NOMO-1 (cell line): ENCODE measurements around the gene CAMTA1.
"Not testable (repeated sequence)": the region's sequence is repeated elsewhere in the genome, so short reads cannot be mapped to it uniquely, and the experiment has no call there.

ENCODE experiments used
- DNase-seq, 2 experiments: peaks; one replicate each; lab custom pipeline; 2025; ENCODE audit not compliant: unreplicated experiment in 2 of 2; lab: John Stamatoyannopoulos, UW

CAMTA1 gene

DNA sequence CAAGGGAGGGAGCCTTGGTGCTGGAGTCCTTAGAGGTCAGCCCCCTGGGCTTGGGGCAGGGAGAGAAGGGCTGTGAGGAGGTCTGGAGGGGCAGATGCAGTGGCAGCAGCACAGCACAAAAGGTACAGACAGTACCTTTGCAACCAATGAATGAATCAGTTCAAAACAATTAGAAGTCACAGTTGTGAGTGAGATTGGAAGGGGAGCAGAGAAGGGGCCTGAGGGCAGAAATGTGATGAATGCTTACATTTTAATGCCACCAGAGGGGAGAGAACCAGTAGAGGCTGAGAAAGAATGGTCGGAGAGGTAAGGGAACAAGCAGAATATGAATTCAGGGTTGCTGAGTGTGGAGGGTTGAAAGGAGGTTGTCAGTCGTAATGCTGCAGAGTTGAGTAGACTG is 24.2 kb downstream of the CAMTA1 start:
- no peak for DNase-seq

DNA sequence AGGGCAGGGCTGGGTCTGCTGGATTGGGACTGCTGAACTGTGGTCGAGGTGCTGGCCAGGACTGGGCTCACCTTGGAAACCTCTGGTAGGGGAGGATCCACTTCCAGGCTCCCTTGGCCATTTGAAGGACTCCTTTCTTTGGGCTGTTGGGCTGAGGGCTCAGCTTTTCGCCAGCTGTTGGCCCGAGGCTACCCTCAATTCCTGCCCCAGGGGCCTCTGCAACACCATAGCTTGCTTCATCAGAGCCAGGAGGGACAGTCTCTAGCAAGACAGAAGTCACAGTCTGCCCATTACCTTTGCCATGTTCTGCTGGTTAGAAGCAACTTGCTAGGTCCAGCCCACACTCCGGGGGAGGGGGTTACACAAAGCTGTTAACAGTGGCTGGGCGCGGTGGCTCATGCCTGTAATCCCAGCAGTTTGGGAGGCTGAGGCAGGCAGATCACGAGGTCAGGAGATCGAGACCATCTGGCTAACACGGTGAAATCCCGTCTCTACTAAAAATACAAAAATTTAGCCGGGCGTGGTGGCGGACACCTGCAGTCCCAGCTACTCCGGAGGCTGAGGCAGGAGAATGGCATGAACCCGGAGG is 25.0 kb downstream of the CAMTA1 start:
- DNase-seq: not testable (repeated sequence)

DNA sequence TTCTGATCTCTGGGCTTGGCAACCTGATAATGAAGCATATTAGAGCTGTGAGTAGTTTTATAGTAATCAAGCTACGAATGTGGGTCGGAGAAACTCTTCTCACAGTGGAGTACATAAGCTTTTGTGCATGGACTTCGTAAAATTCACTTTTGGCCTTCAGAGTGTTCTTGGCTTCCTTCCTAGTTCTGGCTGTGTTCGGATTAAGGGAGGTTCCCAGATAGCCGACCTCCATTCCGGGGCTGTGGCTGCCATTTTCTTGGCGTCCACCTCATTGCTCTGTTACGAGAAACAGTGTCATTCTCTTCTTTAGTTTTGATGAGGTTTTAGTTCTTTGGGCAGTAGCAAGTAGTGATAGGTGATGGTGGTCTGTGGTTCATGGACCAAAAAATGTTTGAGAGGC is 26.3 kb downstream of the CAMTA1 start:
- DNase-seq: no peak

DNA sequence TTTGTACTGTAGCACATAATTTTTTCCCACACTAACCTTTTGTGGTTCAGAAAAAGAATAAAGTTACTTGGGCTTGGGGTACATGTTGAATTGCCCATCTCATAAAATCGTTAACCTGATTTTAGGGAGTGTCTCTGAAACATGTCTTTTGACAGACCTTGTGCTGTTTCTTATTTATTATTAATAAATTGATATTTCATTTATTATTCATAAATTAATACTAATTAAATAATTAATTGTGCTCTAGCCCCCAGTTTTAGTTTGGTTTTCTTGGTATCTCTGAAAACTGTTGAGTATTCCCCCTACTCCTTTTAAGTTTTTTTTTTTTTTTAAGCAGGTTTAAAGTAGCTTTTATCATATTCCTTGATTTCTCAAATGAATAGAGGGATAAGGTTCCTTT is 27.9 kb downstream of the CAMTA1 start:
- DNase-seq: no peak

DNA sequence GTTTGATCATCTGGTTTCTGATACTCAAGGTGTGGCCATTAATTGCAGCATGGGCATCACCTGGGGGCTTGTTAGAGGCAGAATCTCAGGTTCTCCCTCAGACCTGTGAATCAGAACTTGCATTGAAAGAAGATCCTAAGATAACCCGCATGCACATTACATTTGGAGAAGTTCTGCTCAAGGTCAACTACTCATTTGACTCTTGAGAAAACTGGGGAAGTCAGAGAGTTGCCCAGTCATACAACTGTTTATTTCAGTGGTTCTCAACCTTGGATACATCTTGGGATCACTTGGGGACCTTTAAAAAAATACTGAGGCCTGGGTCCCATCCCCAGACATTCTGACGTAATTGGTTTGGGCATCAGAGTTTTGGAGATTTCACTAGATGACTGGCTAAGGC is 30.5 kb downstream of the CAMTA1 start:
- DNase-seq: no peak

DNA sequence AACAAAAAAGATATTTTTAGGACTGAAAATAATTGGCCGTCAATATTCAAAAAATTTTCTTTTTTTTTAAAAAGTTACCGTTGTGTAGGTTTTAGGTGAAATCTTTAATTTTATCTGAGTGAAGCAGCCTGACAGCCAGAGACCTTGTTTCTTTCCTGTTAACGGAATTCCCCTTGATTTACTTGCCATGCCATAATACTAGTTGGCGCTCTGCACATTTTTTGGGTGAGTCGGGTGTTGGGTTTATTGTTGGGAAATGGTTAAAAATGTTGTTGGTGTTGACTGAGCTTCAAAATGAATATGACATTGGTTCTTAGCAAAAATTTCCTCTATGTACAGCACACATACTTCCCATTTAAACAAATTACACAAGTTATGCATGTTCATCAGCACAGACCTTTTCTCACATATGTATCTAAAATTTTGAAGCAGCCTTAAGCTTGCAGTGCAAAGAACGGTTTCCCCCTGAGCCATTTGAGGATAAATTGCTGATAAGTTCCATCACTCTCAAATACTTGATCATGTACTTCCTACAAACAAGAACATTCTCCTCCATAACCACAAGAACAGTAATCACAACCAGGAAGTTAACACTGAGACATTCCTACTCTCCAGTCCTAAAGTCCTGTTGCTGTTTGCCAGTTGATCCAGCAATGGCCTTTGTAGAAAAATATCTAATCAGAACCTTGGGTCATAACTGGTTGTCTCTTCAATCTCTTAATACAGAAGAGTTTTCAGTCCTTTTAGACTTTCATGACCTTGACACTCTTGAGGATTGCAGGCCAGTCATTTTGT is 34.2 kb downstream of the CAMTA1 start:
- no peak for DNase-seq

DNA sequence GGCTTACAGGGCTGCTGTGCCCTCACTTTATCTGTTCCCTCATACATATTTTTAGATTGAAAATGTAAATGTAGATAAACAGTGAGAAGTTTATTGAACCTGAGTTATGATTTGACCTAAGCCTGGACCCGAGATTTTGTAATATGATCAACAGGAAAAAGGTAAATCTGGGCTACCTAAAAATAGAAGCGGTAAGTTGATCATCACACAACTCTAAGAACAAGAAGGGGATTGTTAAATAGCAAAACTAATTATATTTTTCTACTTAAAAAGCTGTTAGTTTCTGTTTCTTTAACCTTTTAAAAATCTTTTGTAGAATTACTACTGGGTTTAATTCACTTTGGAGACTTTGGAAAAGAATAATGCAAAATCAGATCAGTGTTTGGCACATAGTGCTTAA is 35.6 kb downstream of the CAMTA1 start:
- no peak for DNase-seq

DNA sequence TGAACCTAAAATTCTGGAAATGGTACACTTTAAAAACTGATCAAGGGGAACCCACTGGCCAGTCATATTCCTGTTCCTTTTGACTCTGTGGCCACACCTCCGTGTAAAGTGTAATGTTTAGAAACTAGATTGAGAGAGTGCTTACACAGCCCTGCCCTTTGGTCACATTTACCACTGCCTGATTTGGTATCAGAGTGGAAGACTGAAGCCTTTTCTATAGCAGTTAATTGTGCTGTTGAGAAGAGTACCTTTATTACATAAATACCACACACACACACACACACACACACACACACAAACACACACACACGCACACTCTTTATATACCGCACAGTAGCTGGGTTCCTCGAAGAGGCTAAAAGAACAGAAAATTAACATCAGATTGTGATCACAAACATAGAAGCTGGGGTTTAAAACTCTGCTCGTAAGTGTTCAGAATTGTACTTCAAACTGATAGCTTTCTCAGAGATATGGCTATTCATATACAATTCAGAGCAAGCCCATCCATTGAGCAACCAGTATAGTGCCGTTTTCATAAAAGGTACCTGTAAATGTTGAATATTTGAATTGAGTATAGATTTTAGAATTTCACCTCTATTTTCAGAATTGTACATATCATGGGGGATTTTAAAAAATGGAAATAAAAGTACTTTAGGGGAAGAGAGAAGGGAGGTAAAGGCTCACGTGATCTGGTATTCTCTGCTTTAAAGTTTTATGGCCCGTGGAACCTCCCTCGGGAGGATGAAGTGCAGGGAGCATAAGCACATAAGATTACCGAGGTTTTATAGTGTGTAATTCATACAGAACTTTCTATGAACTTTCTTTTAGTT is 37.5 kb downstream of the CAMTA1 start:
- DNase-seq: no peak

DNA sequence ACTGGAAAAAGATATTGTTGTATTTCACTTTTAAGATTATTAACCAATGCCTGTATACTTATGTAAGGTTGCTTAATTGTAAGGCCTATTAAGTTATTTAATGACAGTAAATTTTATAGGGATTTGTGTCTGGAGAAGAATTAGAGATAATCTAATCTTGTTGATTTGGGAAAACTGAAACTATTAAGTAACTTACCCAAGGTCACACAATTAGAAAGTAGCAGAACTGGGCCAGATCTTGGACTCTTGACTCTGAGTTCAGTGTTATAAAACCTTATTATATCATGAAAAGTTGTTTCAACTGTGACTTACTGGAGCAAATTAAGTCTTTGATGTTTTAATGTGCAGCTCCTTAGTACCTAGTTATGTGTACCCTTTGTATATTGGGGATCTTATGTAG is 38.5 kb downstream of the CAMTA1 start:
- no peak for DNase-seq

DNA sequence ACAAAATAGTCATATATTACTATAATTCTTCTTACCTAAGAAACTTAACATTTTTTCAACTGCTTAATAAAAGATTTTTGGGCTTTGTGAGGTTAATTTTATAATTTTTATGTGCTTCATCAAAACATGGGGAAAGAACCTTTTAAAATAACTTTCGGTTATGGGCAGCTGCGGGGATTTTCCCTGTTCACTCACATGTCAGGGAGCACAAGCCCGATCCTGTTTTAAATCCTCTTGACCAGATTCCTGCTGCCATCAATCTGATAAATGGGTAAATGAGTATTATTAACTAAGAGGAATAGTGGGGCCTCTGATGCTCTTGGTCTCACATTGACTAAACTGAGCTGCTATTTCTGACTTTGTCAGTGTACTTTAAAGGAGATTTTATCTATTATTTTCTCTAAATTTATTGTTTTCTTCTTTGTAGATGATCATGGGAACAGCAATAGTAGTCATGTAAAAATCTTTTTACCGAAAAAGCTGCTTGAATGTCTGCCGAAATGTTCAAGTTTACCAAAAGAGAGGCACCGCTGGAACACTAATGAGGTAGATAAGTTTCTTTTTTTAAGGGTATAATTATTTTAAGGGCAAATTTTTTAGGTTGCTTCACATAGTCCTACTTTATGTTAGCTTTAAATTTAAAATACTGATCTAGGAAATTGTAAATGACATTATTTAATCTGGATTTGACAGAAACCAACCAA is 39.6 kb downstream of the CAMTA1 start:
- no peak for DNase-seq

DNA sequence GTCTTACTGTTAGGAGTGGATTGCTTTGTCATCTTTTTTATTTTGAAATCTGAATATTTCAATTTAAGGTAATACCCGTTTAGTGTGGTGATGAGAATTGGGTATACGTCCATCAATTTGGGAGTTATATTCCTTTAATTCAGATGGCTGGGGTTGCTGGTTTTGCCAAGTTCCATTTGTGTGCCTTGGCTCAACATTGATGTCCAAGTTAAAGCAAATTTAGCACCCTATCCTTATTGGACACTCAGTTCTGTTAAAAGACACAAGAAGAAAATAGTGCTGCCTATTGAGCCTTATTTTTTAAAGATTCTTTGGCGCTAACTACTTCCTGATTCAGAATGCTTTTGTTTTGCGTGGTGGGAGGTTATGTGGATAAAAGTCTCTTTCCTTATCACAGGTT is 40.6 kb downstream of the CAMTA1 start:
- DNase-seq: no peak

DNA sequence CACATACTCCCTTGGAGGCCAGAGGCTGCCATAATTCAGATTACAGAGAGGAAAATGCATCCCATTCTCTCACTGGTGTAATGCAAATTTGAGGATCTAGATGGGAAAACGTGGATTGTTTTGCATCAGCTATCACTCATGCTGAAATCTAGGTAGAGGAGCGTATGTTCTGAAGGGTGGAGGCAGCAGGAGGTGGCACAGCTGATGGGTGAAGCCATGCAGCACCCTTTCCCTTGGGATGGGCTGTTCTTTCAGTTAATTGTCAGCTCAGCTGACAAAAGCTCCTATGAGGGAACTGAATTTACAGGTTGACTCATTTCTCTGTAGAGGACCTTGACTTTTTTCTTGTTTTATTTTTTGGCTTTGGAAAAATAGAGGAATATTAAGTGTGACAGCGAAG is 41.8 kb downstream of the CAMTA1 start:
- DNase-seq: no peak

DNA sequence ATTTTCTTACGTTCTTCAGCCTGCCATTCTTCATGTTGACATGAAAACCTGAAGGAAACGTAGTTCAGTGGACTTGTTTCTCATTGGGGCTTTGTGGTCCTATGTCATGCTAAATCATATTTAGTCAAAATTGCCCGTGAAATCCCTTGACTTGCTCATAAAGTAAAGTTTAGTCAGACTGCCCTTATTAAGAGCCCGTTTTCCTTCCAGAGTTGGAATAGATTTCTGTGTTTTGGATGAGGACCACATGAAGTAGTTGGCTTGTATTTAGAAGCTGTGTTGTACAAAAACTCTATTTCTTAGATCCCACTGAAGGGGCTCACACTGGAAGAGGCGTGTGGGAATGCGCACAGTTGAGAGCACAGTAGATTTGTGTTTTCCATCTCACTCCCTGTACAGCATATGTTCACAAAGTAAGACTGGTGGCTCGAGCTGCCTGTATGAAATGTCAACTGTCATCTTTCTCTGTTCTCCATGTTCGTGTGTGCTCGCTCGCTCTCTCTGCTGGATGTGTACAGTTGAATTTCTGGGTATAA is 42.4 kb downstream of the CAMTA1 start:
- DNase-seq: no peak

DNA sequence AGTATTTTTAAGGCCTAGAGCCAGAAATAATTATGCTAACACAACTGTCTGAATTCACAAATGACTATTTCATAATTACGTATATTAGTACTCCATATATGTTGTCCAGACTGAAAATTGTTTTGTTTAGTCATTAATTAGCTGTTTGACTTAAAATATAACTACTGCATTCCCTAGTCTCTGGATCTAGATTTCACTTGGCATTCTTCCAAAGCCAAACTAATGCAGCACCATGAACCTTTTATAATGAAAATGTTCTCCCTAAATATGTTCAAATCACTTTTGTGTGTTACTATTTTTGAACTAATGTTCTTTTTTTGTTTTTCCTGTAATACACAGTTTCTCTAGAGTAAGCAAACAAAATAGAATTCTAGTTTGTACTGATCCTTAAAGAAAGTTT is 46.1 kb downstream of the CAMTA1 start:
- DNase-seq: no peak

DNA sequence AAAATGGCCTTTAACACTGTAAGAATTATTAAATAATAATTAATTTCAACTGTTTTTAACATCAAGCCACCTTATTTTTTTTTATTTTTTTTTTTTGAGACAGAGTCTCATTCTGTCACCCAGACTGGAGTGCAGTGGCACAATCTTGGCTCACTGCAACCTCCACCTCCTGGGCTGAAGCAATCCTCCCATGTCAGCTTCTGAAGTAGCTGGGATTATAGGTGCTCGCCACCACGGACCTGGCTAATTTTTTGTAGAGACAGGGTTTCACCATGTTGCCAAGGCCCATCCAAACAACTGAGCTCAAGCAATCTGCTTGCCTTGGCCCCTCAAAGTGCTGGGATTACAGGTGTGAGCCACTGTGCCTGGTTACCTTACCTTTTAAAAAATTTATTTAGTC is 46.8 kb downstream of the CAMTA1 start:
- DNase-seq: not testable (repeated sequence)

DNA sequence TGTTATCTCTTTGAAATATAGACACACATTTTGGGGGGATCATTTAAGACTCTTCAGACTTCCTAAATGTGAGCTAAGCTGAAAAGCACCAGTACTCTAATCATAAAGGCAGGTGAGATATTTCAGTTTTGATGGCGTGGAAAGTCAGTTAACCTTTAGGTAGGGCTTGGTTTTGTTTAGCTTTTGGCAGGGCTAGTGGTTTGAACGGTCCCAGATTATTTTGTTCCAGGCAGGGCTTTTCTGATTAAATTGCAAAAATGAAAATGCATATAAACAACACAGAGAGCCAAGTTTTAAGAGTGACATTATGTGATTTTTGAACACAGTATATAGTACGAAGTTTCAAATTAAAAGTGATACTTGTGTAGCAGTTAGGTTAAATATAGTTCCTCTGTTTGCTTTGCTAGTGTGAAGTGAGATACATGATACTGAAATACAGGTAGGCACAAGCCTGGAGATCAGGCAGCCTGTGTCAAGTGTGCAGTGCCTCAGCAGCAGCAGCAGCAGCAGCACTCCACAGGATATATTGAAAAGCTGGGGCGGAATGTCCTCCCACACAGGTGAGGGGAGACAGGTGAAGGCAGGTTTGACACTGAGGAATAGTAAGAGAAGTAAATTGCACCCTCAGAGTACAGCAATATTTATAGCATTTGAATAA is 47.4 kb downstream of the CAMTA1 start:
- DNase-seq: no peak

DNA sequence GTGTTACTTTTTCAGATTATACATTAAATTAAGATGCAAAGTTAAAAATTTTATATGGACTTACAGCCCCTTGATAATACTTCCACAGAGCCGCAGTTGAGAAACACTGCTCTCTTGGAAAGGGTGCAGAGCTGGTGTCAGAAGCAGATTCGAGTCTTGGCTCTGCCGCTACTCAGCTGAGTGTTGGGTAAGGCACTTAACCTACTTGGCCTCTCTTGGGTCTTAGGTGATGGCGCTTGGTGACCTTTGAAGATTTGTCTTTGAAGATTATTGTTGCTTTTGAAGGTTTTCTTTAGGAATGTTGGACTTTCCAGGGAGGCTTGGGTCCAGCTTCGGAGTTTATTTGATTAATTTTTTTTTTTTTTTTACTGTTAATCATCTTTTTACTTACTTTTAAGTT is 48.5 kb downstream of the CAMTA1 start:
- DNase-seq: no peak

DNA sequence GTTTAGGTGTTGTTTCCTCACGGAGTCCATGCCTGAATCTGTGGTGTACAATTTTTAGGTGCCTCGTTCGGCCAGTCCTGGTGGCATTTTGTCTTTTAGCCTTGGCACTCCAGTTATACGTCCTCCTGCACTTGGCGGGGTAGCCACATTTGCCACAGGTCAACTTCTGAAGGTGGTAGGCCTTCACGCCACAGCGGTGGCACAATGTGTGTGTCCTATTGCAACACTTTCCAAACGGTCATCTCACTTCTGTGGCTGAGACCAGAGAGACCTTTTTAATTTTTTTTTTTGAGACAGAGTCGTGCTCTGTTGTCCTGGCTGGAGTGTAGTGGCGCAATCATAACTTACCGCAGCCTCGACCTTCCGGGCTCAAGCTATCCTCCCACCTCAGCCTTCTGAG is 49.1 kb downstream of the CAMTA1 start:
- no peak for DNase-seq

DNA sequence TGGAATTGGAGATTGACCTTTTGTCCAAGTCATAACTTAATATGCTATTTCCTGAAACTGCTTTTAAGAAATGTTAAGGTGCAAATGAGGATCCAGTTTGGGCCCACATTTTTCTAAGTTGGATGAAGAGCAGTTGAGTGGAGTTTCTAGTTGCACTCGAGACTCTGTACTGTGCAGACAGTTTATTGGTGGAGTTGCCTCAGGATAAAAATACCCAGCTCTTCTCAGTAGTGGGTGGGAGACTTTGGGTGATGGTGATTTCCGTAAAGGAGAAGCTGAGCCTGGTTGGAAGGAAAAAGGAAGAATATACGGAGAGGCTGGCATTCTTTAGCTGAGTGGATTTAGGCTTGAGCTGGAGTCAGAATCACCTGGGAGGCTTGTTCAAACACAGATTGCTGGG is 49.9 kb downstream of the CAMTA1 start:
- no peak for DNase-seq

DNA sequence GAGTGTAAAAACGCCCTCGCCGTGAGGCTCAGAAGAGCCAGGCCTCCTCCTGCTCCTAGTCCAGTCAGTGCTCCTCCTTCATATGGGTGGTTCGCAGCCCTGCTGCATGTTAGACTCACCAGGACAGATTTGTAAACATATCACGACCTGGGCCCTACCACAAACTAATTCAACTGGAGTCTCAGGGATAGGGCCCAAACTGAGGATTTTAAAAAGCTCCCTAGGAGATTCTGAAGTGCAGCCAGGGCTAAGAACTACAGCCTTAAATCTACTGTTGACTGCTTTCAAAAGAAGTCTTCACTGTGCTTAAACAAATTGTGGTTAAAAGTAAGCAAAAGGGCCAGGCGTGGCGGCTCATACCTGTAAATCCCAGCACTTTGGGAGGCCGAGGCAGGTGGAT is 57.0 kb downstream of the CAMTA1 start:
- DNase-seq: no peak
